ENCODE measurements around the gene HMMR.

The HMMR gene

GRCh38 chr5:163458778-163459385, 1.6 kb upstream of the HMMR start:
- DNase-seq (ENCODE audit: low read depth in 2 of 2): no peak

- DNase-seq (ENCODE audit: low read depth in 2 of 2): no peak
Observed at GRCh38 chr5:163459462-163459818, 992 bp upstream of the HMMR start.

GRCh38 chr5:163459819-163460561, 442 bp upstream of the HMMR start, which contains the start of gene NUDCD2:
Gene NUDCD2, minus strand, starts transcription at chr5:163460102. Its CDS starts 52 bp downstream, at chr5:163460050.
- DNase-seq (ENCODE audit: low read depth in 2 of 2): peak; percentile 87 to 90

- no peak for DNase-seq (ENCODE audit: low read depth in 2 of 2)
Observed at GRCh38 chr5:163463063-163463435, 2.6 kb downstream of the HMMR start.

- DNase-seq (ENCODE audit: low read depth in 2 of 2): no peak
Observed at GRCh38 chr5:163467682-163468081, 7.2 kb downstream of the HMMR start.

- no peak for DNase-seq (ENCODE audit: low read depth in 2 of 2)
Observed at GRCh38 chr5:163473635-163474243, 13.3 kb downstream of the HMMR start.

GRCh38 chr5:163475411-163475810, 15.0 kb downstream of the HMMR start:
- no peak for DNase-seq (ENCODE audit: low read depth in 2 of 2)

- DNase-seq (ENCODE audit: low read depth in 2 of 2): no peak
Observed at GRCh38 chr5:163478126-163478981, 17.9 kb downstream of the HMMR start.

- no peak for DNase-seq (ENCODE audit: low read depth in 2 of 2)
Observed at GRCh38 chr5:163478982-163479271, 18.5 kb downstream of the HMMR start.

GRCh38 chr5:163489055-163489744, 28.8 kb downstream of the HMMR start:
- no peak for DNase-seq (ENCODE audit: low read depth in 2 of 2)

- DNase-seq (ENCODE audit: low read depth in 2 of 2): no peak
Observed at GRCh38 chr5:163489745-163490075, 29.3 kb downstream of the HMMR start.

GRCh38 chr5:163496286-163496685, 35.9 kb downstream of the HMMR start:
- no peak for DNase-seq (ENCODE audit: low read depth in 2 of 2)

- DNase-seq (ENCODE audit: low read depth in 2 of 2): no peak
Observed at GRCh38 chr5:163497315-163497714, 36.9 kb downstream of the HMMR start.

- DNase-seq (ENCODE audit: low read depth in 2 of 2): no peak
Observed at GRCh38 chr5:163498886-163499285, 38.5 kb downstream of the HMMR start.

- no peak for DNase-seq (ENCODE audit: low read depth in 2 of 2)
Observed at GRCh38 chr5:163502521-163502920, 42.1 kb downstream of the HMMR start.

- DNase-seq (ENCODE audit: low read depth in 2 of 2): peak in 1 of 2 donors; percentile 19
Observed at GRCh38 chr5:163503106-163504078, 43.0 kb downstream of the HMMR start.

- peak; percentile 15 to 23 for DNase-seq (ENCODE audit: low read depth in 2 of 2)
Observed at GRCh38 chr5:163504079-163504931, 43.9 kb downstream of the HMMR start.

GRCh38 chr5:163505049-163505367, 44.6 kb downstream of the HMMR start:
- peak in 1 of 2 donors; percentile 17 for DNase-seq (ENCODE audit: low read depth in 2 of 2)

- DNase-seq (ENCODE audit: low read depth in 2 of 2): peak; percentile 90 to 91
Observed at GRCh38 chr5:163505368-163506094, 45.1 kb downstream of the HMMR start, which contains the start of gene MAT2B. Gene MAT2B, plus strand, starts transcription at chr5:163505619. Its CDS starts 68 bp downstream, at chr5:163505687.
